ENCODE results near the gene IRX5. TPM values are rescaled to one million over a fixed set of nuclear protein-coding genes. Genes with fewer than 3 reads are reported as not detected.

The IRX5 gene
- total and polyA plus RNA-seq, 2 of the 8 experiments (the other 6 are each of a cell fraction or from before 2014, with no cell fraction given), result 0.48 to 0.56 TPM

DNA sequence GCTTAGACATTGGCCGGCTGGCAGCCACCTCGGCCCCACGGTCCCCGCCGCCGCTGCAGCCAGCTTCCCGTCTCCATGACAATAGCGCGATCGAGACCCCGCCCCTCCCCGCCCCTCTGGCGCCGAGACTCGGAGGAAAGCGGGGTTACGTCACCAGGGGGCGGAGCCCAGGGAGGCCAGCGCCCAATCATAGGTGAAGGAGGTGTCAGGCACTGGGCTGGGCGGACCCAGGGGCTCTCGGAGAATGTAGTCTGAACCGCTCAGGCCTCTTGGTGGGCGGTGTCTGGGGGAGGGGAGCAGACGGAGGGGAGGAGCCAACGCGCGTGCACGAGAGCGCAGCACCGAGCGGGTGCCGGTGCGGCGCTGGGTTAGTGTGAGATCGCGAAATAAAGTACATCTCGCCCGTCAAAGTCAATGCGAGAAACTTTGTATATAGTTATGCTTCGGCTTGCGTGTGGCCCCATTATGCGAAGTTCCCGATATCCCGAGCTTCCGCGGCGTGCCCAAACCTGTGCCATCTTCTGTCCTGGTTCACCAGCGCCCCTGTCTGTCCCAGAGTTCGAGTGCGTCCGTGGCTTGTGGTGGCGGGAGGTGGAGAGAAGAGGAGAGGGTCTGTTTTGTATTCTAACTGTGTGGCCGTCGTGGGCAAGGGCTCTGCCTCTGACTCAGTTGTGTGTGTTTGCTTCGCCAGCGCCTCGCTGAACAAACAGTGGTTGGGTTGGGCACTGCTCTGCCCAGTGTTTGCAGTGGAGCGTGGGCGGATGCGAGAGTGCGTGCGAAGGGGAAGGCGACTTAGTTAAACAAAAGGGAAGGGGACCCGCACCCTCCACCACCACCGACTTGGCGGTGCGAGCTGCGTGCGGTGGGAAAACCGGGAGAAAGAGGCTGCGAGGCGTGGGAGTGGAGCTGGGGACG lies 1.3 kb upstream of the IRX5 start (continued):
- TF ChIP-seq HDAC2 (IDR thresholded peaks at IDR 0.05; ENCODE audit: borderline replicate concordance in 1 of 2, low read depth in 2 of 2, low read length in 2 of 2) (no peak; a peak in 1 of 4 replicates), MAFK (IDR thresholded peaks at IDR 0.05; ENCODE audit: low read depth, low read length) (no peak), JUND (IDR thresholded peaks at IDR 0.05; ENCODE audit: low read length) (peak; percentile 42; the same call in 1 of the 2 replicates), CEBPB (IDR thresholded peaks at IDR 0.05; ENCODE audit: low read depth, low read length) (peak; percentile 52; the same call in 1 of the 2 replicates), E2F6 (IDR thresholded peaks at IDR 0.05) (no peak), SAP30 (IDR thresholded peaks at IDR 0.05; ENCODE audit: insufficient read depth, insufficient replicate concordance, low read length) (no peak)
- TF ChIP-seq, protein P1, sequence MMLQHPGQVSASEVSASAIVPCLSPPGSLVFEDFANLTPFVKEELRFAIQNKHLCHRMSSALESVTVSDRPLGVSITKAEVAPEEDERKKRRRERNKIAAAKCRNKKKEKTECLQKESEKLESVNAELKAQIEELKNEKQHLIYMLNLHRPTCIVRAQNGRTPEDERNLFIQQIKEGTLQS (IDR thresholded peaks at IDR 0.05; ENCODE audit: insufficient read depth, low read depth, low read length), result no peak

Data from H1 (cell line).